WTC11 (cell line): Measurements from ENCODE around the gene IDUA. TPM values are rescaled to one million over a fixed set of nuclear protein-coding genes. Genes with fewer than 3 reads are reported as not detected.

Source experiments
- ATAC-seq: fragments of 200-7000 bp; cut with Tn5 transposase; 2 replicates; pipeline ENCODE4 v1.10.0; 2021; ENCODE audit warnings: mild to moderate bottlenecking, moderate library complexity
- CTCF ChIA-PET: fragments of 300-600 bp; sonication (Branson Sonifier 250); formaldehyde crosslinking; loops from one replicate; lab custom pipeline; 2021; ENCODE audit warnings: antibody characterized with exemption; lab: Charles Lee
- POLR2A ChIA-PET: fragments of 350-600 bp; sonication (Branson Sonifier 250); formaldehyde crosslinking; loops from one replicate; lab custom pipeline; 2021; ENCODE audit warnings: antibody characterized with exemption; lab: Charles Lee
- DNase-seq: peaks from one replicate; pipeline ENCODE4 v3.0.0; 2021; ENCODE audit warnings: low spot score
- H3K27ac Mint-ChIP-seq: 2 replicates; pipeline ENCODE4 v1.8.0; 2021; ENCODE audit warnings: mixed read lengths
- H3K27me3 Mint-ChIP-seq: 2 replicates; pipeline ENCODE4 v1.8.0; 2021; ENCODE audit warnings: low read depth, mild to moderate bottlenecking, moderate library complexity, mixed read lengths
- H3K36me3 Mint-ChIP-seq: 2 replicates; pipeline ENCODE4 v1.8.0; 2021; ENCODE audit warnings: mixed read lengths
- H3K4me1 Mint-ChIP-seq: 2 replicates; pipeline ENCODE4 v1.8.0; 2022; ENCODE audit warnings: mixed read lengths
- H3K4me3 Mint-ChIP-seq: 2 replicates; pipeline ENCODE4 v1.8.0; 2021; ENCODE audit warnings: mild to moderate bottlenecking, moderate library complexity, mixed read lengths
- H3K9me3 Mint-ChIP-seq: 2 replicates; pipeline ENCODE4 v1.8.0; 2021; ENCODE audit warnings: mixed read lengths
- CREB1 ChIP-seq: sonication (generic); formaldehyde crosslinking; IDR thresholded peaks from 2 replicates; pipeline ENCODE4 v1.8.0; 2023; ENCODE audit warnings: mild to moderate bottlenecking, missing genetic modification reagents
- EMX1 ChIP-seq: fragments of 250-450 bp; sonication (Bioruptor Pico); IDR thresholded peaks from 2 replicates; pipeline ENCODE4 v1.8.0; 2021; ENCODE audit warnings: mild to moderate bottlenecking
- ETV6 ChIP-seq: sonication (generic); formaldehyde crosslinking; IDR thresholded peaks from 2 replicates; pipeline ENCODE4 v1.8.1; 2022; ENCODE audit warnings: mild to moderate bottlenecking, missing genetic modification reagents
- FOXK1 ChIP-seq: sonication (generic); formaldehyde crosslinking; IDR thresholded peaks from 2 replicates; pipeline ENCODE4 v1.8.0; 2022; ENCODE audit warnings: mild to moderate bottlenecking, moderate library complexity, missing genetic modification reagents
- FOXP1 ChIP-seq: sonication (generic); formaldehyde crosslinking; IDR thresholded peaks from 2 replicates; pipeline ENCODE4 v1.8.0; 2022; ENCODE audit warnings: missing genetic modification reagents, mild to moderate bottlenecking, moderate library complexity, borderline replicate concordance
- GABPB1 ChIP-seq: sonication (generic); formaldehyde crosslinking; IDR thresholded peaks from 2 replicates; pipeline ENCODE4 v1.8.1; 2023; ENCODE audit warnings: mild to moderate bottlenecking, missing genetic modification reagents
- NFYB ChIP-seq: sonication (generic); formaldehyde crosslinking; conservative IDR thresholded peaks from 2 replicates; pipeline ENCODE4 v1.8.0; 2022; ENCODE audit warnings: low read depth, missing genetic modification reagents
- SP1 ChIP-seq: sonication (generic); formaldehyde crosslinking; conservative IDR thresholded peaks from 2 replicates; pipeline ENCODE4 v1.8.1; 2022; ENCODE audit warnings: missing genetic modification reagents
- ZNF263 ChIP-seq: sonication (generic); formaldehyde crosslinking; IDR thresholded peaks from 2 replicates; pipeline ENCODE4 v1.8.1; 2022; ENCODE audit warnings: low read depth, mild to moderate bottlenecking, moderate library complexity, missing genetic modification reagents
- total RNA-seq: library from RNA; stranded (reverse); gene quantifications from 3 replicates; pipeline ENCODE4 v1.2.3, GENCODE V29; 2021
- TF ChIP-seq, protein P1 (sequence below): fragments of 250-450 bp; sonication (Bioruptor Pico); IDR thresholded peaks from 2 replicates; pipeline ENCODE4 v1.9.0; 2021; ENCODE audit warnings: mild to moderate bottlenecking
- TF ChIP-seq, protein P2 (sequence below): sonication (generic); formaldehyde crosslinking; IDR thresholded peaks from 2 replicates; pipeline ENCODE4 v1.8.1; 2023; ENCODE audit warnings: mild to moderate bottlenecking, moderate library complexity, missing genetic modification reagents
- TF ChIP-seq, protein P3 (sequence below): sonication (generic); formaldehyde crosslinking; conservative IDR thresholded peaks from 2 replicates; pipeline ENCODE4 v1.8.1; 2022; ENCODE audit warnings: mild to moderate bottlenecking, missing genetic modification reagents
- TF ChIP-seq, protein P4 (sequence below): sonication (generic); formaldehyde crosslinking; IDR thresholded peaks from 2 replicates; pipeline ENCODE4 v1.8.1; 2022; ENCODE audit warnings: low read depth, mild to moderate bottlenecking, moderate library complexity, missing genetic modification reagents, borderline replicate concordance
- TF ChIP-seq, protein P5 (sequence below): fragments of 250-450 bp; sonication (Bioruptor Pico); conservative IDR thresholded peaks from 2 replicates; pipeline ENCODE4 v1.9.0; 2021; ENCODE audit warnings: mild to moderate bottlenecking

The IDUA gene
- total RNA-seq, 1 experiment from 2014 or later: 8.7 TPM

- no peak for ATAC-seq
- Mint-ChIP-seq H3K27me3 (peaks cover 8% of the 10 kb centered on the region), H3K4me1 (no peaks in the 10 kb centered on the region), H3K4me3 (no peak overlapping the region), H3K36me3 (no peaks in the 10 kb centered on the region), H3K9me3 (no peaks in the 10 kb centered on the region), H3K27ac (no peak overlapping the region)
- DNase-seq: peak; percentile 9
- POLR2A ChIA-PET: no interaction called here
- TF ChIP-seq CREB1 (CRISPR knock-in tag) (no peak), FOXK1 (CRISPR knock-in tag) (no peak), GABPB1 (no peak), SP1 (CRISPR knock-in tag) (no peak), FOXP1 (CRISPR knock-in tag) (no peak), ETV6 (CRISPR knock-in tag) (no peak), ZNF263 (no peak)
- TF ChIP-seq, protein P1, sequence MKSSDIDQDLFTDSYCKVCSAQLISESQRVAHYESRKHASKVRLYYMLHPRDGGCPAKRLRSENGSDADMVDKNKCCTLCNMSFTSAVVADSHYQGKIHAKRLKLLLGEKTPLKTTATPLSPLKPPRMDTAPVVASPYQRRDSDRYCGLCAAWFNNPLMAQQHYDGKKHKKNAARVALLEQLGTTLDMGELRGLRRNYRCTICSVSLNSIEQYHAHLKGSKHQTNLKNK (CRISPR knock-in tag): no peak
- TF ChIP-seq, protein P2, sequence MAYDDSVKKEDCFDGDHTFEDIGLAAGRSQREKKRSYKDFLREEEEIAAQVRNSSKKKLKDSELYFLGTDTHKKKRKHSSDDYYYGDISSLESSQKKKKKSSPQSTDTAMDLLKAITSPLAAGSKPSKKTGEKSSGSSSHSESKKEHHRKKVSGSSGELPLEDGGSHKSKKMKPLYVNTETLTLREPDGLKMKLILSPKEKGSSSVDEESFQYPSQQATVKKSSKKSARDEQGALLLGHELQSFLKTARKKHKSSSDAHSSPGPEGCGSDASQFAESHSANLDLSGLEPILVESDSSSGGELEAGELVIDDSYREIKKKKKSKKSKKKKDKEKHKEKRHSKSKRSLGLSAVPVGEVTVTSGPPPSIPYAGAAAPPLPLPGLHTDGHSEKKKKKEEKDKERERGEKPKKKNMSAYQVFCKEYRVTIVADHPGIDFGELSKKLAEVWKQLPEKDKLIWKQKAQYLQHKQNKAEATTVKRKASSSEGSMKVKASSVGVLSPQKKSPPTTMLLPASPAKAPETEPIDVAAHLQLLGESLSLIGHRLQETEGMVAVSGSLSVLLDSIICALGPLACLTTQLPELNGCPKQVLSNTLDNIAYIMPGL (CRISPR knock-in tag): no peak
- TF ChIP-seq, protein P3, sequence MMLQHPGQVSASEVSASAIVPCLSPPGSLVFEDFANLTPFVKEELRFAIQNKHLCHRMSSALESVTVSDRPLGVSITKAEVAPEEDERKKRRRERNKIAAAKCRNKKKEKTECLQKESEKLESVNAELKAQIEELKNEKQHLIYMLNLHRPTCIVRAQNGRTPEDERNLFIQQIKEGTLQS (CRISPR knock-in tag): no peak
- TF ChIP-seq, protein P4, sequence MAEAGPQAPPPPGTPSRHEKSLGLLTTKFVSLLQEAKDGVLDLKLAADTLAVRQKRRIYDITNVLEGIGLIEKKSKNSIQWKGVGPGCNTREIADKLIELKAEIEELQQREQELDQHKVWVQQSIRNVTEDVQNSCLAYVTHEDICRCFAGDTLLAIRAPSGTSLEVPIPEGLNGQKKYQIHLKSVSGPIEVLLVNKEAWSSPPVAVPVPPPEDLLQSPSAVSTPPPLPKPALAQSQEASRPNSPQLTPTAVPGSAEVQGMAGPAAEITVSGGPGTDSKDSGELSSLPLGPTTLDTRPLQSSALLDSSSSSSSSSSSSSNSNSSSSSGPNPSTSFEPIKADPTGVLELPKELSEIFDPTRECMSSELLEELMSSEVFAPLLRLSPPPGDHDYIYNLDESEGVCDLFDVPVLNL (CRISPR knock-in tag): no peak
- TF ChIP-seq, protein P5, sequence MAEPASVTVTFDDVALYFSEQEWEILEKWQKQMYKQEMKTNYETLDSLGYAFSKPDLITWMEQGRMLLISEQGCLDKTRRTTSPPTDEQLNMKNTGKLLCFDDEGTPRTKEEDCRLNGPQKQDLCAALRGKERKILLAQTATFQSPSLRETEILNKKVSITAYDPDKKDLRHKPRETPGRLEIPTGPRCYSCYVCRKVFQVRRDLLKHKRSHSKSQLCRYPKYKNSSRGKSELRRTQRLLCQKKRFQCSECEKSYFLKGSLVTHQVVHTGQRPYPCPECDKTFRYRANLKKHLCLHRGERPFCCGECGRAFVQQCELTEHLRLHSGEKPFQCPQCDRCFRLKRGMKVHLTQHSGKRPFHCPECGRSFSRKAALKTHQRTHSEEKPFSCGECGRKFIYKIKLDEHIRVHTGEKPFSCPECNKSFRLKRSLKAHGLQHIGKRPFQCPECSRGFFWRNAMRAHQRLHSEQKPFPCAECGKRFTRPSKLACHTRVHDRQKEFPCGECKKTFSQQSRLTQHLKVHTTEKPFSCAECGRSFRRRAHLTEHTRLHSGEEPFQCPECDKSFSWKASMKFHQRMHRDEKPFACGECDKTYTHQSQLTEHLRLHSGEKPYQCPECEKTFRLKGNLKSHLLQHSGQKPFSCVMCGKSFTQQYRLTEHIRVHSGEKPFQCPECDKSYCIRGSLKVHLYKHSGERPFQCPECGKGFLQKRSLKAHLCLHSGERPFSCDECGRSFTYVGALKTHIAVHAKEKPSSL (CRISPR knock-in tag): no peak
- CTCF ChIA-PET: interaction anchor here (1.0 to 1.9 kb wide), 4 partner anchors 32 to 392 kb away, joined by 3 to 9 read pairs (median 5); partner anchors contain the start of genes GAK and TMEM175
Measured at GRCh38 chr4:963276-964225, 23.3 kb upstream of the IDUA start.

GRCh38 chr4:964346-965025, 22.4 kb upstream of the IDUA start:
- Mint-ChIP-seq H3K27me3 (peaks cover 13% of the 10 kb centered on the region), H3K27ac (no peak overlapping the region), H3K36me3 (no peaks in the 10 kb centered on the region), H3K4me1 (no peaks in the 10 kb centered on the region), H3K9me3 (no peaks in the 10 kb centered on the region), H3K4me3 (no peak overlapping the region)
- no peak for ATAC-seq
- no peak for TF ChIP-seq EMX1 (CRISPR knock-in tag)
- TF ChIP-seq NFYB (CRISPR knock-in tag): no peak
- ChIA-PET CTCF (no interaction called here), POLR2A (no interaction called here)
- no peak for DNase-seq
